Right lobe of liver (tissue), 4 donors: ENCODE measurements around the gene FAR2.

Experiments
- POLR2A ChIP-seq: fragments of 450-650 bp; IDR thresholded peaks from one replicate; pipeline ENCODE4 v1.6.1; 2017; ENCODE audit warnings: antibody characterized with exemption, mild to moderate bottlenecking
- TF ChIP-seq, protein P1 (sequence below), 4 donors: fragments of 200-600 bp in 3 of 4; fragments of 450-650 bp in 1 of 4; IDR thresholded peaks; one replicate each; pipeline versions ENCODE4 v1.5.1 to v1.8.0; 2016 to 2022; ENCODE audit warnings: antibody characterized with exemption in 4 of 4, mild to moderate bottlenecking in 2 of 4
- donor health status: DM: no; HTN: no; CAD: no.
- donor health status: DM: no; HTN: no; CAD: no.
- donor health status: DM: no; HTN: yes; CAD: no.

DNA sequence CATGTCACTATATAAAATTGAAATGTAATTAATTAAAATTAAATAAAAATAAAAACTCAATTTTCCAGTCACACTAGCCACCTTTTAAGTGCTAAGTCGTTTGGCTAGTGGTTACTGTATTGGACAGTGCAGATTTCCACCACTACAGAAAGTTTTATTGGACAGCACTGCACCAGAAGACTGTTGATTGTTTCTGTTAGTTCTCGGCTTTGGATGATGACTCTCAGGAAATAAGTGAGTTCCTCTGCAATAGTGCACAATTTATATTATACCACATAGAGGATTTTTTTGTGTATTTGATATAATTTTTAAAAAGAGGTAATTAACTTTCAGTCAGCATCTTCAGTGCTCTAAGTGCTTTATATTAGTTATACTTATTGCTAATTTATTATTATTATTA is 52.7 kb downstream of the FAR2 start:
- TF ChIP-seq, protein P1, sequence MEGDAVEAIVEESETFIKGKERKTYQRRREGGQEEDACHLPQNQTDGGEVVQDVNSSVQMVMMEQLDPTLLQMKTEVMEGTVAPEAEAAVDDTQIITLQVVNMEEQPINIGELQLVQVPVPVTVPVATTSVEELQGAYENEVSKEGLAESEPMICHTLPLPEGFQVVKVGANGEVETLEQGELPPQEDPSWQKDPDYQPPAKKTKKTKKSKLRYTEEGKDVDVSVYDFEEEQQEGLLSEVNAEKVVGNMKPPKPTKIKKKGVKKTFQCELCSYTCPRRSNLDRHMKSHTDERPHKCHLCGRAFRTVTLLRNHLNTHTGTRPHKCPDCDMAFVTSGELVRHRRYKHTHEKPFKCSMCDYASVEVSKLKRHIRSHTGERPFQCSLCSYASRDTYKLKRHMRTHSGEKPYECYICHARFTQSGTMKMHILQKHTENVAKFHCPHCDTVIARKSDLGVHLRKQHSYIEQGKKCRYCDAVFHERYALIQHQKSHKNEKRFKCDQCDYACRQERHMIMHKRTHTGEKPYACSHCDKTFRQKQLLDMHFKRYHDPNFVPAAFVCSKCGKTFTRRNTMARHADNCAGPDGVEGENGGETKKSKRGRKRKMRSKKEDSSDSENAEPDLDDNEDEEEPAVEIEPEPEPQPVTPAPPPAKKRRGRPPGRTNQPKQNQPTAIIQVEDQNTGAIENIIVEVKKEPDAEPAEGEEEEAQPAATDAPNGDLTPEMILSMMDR (IDR thresholded peaks at IDR 0.05): no peak
- no peak for TF ChIP-seq POLR2A
